ENCODE results near the gene FAM20C. TPM values are rescaled to one million over a fixed set of nuclear protein-coding genes. Genes with fewer than 3 reads are reported as not detected.

The FAM20C gene
- total RNA-seq, 1 donor from 2014 or later, result 1.0 TPM

DNA sequence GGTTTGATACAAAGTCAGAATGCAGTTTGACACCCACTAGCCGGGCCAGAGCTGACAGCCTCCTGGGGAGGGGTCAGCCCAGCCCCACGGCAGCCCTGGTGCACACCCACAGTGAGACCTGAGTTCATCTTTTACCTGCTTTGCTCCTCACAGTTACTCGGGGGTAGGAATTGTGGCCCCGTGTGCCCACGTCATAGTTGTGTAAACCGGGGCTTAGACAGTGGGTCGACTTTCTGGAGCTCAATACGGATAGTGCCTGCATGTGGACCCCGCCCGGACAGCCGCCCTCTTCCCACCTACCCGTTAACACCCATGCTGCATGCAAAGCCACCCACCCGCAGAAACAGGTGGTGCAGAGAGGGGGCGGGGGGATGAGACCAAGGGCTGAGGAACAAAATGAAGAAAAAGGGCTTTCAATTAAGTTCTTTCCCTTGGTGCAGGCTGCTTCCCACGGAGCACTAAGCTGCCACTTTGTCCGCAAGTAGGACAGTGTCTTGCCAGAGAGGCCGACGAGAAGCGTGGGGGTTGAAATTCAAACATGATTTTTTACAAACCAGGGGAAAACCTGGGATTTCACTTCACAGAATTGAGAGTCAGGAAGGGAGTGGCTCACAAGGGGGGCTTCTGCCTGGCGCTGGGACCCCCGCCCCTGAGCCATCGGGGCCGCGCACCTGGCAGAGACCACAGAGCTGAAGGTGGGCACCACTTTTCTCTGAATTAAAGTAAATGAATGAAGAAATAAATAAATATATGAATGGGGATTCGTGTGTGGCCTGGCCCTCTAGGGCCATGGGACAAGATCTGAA is 73.0 kb downstream of the FAM20C start:
- no peaks in the 10 kb centered on the region for H3K36me3 Mint-ChIP-seq (ENCODE audit: low read depth)
- no peak overlapping the region for H3K4me3 Mint-ChIP-seq
- no peak overlapping the region for H3K27ac Mint-ChIP-seq
- no peaks in the 10 kb centered on the region for H3K4me1 Mint-ChIP-seq
- no peaks in the 10 kb centered on the region for H3K27me3 Mint-ChIP-seq
- H3K9me3 Mint-ChIP-seq, result peaks cover 4% of the 10 kb centered on the region
- intact Hi-C loops (cut with micrococcal nuclease), result no loop called here
- no peak for DNase-seq

GRCh38 chr7:265998-266850 is 73.9 kb downstream of the FAM20C start:
- H3K27ac Mint-ChIP-seq, result no peak overlapping the region
- intact Hi-C loops (cut with micrococcal nuclease), result no loop called here
- DNase-seq, result no peak
- H3K36me3 Mint-ChIP-seq (ENCODE audit: low read depth), result no peaks in the 10 kb centered on the region
- no peaks in the 10 kb centered on the region for H3K27me3 Mint-ChIP-seq
- peaks cover 4% of the 10 kb centered on the region for H3K9me3 Mint-ChIP-seq
- H3K4me3 Mint-ChIP-seq, result no peak overlapping the region
- no peaks in the 10 kb centered on the region for H3K4me1 Mint-ChIP-seq

GRCh38 chr7:266851-267840 is 74.8 kb downstream of the FAM20C start:
- peaks cover 4% of the 10 kb centered on the region for H3K9me3 Mint-ChIP-seq
- no peak for DNase-seq

GRCh38 chr7:268991-269390 is 76.6 kb downstream of the FAM20C start:
- H3K36me3 Mint-ChIP-seq (ENCODE audit: low read depth), result no peaks in the 10 kb centered on the region
- H3K9me3 Mint-ChIP-seq, result peaks cover 3% of the 10 kb centered on the region
- intact Hi-C loops (cut with micrococcal nuclease), result no loop called here
- no peak overlapping the region for H3K27ac Mint-ChIP-seq
- no peaks in the 10 kb centered on the region for H3K4me1 Mint-ChIP-seq
- no peaks in the 10 kb centered on the region for H3K27me3 Mint-ChIP-seq
- no peak overlapping the region for H3K4me3 Mint-ChIP-seq
- DNase-seq, result no peak

More at GRCh38 chr7:266851-267840, 74.8 kb downstream of the FAM20C start:
- H3K27ac Mint-ChIP-seq, result no peak overlapping the region
- no peak overlapping the region for H3K4me3 Mint-ChIP-seq
- H3K27me3 Mint-ChIP-seq, result no peaks in the 10 kb centered on the region
- H3K36me3 Mint-ChIP-seq (ENCODE audit: low read depth), result no peaks in the 10 kb centered on the region
- intact Hi-C loops (cut with micrococcal nuclease), result no loop called here
- H3K4me1 Mint-ChIP-seq, result no peaks in the 10 kb centered on the region

DNA sequence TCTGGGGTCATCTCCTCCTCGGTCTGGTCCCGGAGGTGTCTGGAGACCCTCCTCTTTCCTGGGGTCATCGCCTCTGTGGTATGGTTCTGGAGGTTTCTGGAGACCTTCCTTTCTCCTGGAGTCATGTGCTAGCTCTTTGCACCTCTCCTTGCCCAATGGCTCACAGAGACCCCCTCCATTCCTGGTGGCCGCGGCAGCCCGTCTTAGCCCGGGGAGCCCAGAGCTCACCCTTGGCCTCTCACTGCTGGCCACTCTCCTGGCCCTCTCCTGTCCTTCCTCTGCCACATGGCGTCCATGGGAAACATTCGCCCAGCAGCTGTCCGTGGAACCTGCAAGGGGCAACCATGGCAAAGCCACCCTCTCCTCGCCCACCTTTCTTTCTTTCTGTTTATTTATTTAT is 77.3 kb downstream of the FAM20C start:
- intact Hi-C loops (cut with micrococcal nuclease), result no loop called here
- Mint-ChIP-seq H3K4me1 (no peaks in the 10 kb centered on the region), H3K9me3 (peaks cover 3% of the 10 kb centered on the region), H3K4me3 (no peak overlapping the region), H3K27me3 (no peaks in the 10 kb centered on the region), H3K36me3 (ENCODE audit: low read depth) (no peaks in the 10 kb centered on the region), H3K27ac (no peak overlapping the region)
- DNase-seq, result no peak

DNA sequence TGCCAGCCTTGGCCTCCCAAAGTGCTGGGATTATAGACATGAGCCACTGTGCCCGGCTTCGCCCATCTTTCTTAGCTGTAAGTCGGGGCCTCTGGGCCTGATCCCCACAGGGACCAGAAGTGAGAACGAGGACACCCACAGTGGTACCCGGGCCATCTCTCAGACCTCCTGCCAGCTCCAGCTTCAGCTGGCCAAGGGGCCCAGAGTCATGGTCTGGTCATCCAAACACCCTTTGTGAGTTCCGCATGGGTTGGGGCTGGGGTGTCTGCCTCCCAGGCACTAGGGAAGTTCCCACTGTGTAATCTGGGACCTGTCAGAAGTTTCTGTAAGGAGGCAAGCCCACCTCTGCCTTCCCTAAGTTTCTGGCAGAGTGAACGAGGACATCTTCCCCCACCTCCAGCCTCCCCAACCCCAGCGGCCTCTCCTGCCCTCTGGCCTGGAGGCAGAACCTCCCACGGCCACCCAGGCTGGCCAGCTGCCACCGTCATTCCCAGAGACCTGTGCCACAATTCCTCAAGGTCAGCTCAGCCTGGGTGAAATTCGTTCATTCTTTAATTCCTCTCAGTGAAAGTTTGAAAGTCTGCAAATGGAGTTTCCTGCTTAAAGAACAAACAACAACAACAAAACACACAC is 78.1 kb downstream of the FAM20C start:
- H3K36me3 Mint-ChIP-seq (ENCODE audit: low read depth), result no peaks in the 10 kb centered on the region
- peaks cover 3% of the 10 kb centered on the region for H3K9me3 Mint-ChIP-seq
- DNase-seq, result no peak
- H3K4me1 Mint-ChIP-seq, result no peaks in the 10 kb centered on the region
- no peak overlapping the region for H3K4me3 Mint-ChIP-seq
- no peak overlapping the region for H3K27ac Mint-ChIP-seq
- intact Hi-C loops (cut with micrococcal nuclease), result no loop called here
- no peaks in the 10 kb centered on the region for H3K27me3 Mint-ChIP-seq

- H3K36me3 Mint-ChIP-seq (ENCODE audit: low read depth), result no peaks in the 10 kb centered on the region
- H3K4me1 Mint-ChIP-seq, result no peaks in the 10 kb centered on the region
- H3K4me3 Mint-ChIP-seq, result no peak overlapping the region
- intact Hi-C loops (cut with micrococcal nuclease), result no loop called here
- no peak overlapping the region for H3K27ac Mint-ChIP-seq
- no peak for DNase-seq
- H3K9me3 Mint-ChIP-seq, result peaks cover 3% of the 10 kb centered on the region
- no peaks in the 10 kb centered on the region for H3K27me3 Mint-ChIP-seq
Observed at GRCh38 chr7:271266-272107, 79.1 kb downstream of the FAM20C start.

GRCh38 chr7:272108-272615 is 79.8 kb downstream of the FAM20C start:
- H3K27ac Mint-ChIP-seq, result no peak overlapping the region
- H3K4me1 Mint-ChIP-seq, result no peaks in the 10 kb centered on the region
- no peak for DNase-seq
- H3K9me3 Mint-ChIP-seq, result peaks cover 3% of the 10 kb centered on the region
- intact Hi-C loops (cut with micrococcal nuclease), result no loop called here
- no peak overlapping the region for H3K4me3 Mint-ChIP-seq
- no peaks in the 10 kb centered on the region for H3K27me3 Mint-ChIP-seq
- H3K36me3 Mint-ChIP-seq (ENCODE audit: low read depth), result no peaks in the 10 kb centered on the region

DNA sequence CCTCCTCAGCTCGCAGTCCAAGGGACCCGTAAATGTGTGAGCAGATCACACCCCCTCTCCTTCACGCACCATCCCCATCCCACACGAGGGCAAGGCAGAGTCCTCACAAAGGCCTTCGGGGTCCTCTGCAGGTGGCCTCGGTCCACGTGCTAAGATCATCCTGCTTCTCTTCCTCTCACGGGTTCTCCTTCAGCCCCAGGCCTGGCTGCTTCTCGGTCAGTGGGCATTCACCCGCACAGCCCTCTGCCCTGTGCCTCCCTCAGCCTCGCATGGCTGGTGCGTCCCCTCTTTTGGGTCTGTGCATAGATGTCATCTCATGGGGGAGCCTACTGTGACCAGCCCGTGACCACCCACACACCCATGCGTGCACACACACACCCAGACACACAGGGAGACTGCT is 80.3 kb downstream of the FAM20C start:
- H3K27ac Mint-ChIP-seq, result no peak overlapping the region
- no peak for DNase-seq
- H3K9me3 Mint-ChIP-seq, result peaks cover 3% of the 10 kb centered on the region
- no peak overlapping the region for H3K4me3 Mint-ChIP-seq
- intact Hi-C loops (cut with micrococcal nuclease), result no loop called here
- no peaks in the 10 kb centered on the region for H3K27me3 Mint-ChIP-seq
- no peaks in the 10 kb centered on the region for H3K4me1 Mint-ChIP-seq
- no peaks in the 10 kb centered on the region for H3K36me3 Mint-ChIP-seq (ENCODE audit: low read depth)

DNA sequence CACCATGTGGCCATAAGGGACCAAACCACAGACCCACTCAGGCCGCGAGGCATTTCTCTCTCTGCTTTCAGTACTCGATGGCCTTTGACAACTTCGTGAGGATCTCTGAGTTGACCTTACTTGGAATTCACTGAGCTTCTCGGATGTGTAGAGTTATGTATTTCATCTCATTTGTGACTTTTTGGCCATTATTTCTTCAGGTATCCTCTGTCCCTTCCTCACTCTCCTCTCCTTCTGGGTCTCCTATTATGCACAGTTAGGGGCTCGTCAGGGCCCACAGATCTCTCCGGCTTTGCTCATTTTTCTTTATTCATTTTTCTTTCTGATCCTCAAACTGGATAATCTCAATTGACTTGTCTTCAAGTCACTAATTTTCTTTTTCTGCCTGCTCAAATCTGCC is 81.0 kb downstream of the FAM20C start:
- Mint-ChIP-seq H3K9me3 (peaks cover 3% of the 10 kb centered on the region), H3K27ac (no peak overlapping the region), H3K4me1 (no peaks in the 10 kb centered on the region), H3K27me3 (no peaks in the 10 kb centered on the region), H3K36me3 (ENCODE audit: low read depth) (no peaks in the 10 kb centered on the region), H3K4me3 (no peak overlapping the region)
- intact Hi-C loops (cut with micrococcal nuclease), result no loop called here
- DNase-seq, result no peak

GRCh38 chr7:274266-274665 is 81.9 kb downstream of the FAM20C start:
- H3K4me3 Mint-ChIP-seq, result no peak overlapping the region
- H3K36me3 Mint-ChIP-seq (ENCODE audit: low read depth), result no peaks in the 10 kb centered on the region
- H3K27ac Mint-ChIP-seq, result no peak overlapping the region
- no peaks in the 10 kb centered on the region for H3K4me1 Mint-ChIP-seq
- H3K9me3 Mint-ChIP-seq, result peaks cover 3% of the 10 kb centered on the region
- H3K27me3 Mint-ChIP-seq, result no peaks in the 10 kb centered on the region
- no peak for DNase-seq
- intact Hi-C loops (cut with micrococcal nuclease), result no loop called here

DNA sequence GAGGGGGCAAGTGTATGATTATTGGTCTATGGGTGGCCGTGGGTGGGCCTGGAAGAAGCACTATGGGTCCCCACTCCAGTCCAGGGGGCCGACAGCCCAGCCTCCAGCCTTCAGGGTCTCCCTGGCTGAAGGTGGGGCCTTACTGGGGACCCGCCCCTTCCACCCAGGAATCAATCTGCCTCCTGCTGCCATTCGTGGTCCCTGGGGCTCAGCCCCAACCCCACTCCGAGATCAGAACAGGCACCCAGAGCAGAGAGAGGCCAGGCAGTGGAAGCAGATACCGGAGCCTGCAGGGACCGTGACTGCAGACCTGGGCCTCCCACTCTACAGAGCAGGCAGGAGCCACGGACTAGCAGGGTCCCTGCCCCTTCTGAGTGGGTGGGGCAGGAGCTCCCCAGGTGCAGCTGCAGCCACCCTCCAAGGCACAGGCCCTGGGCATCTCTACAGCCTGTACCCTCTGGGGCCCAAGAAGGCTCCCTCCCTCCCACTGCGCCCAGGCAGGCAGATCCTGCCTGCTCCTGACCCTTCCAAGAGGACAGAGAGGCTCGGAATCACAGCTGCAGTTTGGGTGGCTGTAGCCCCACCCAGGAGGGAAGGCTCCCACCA is 84.0 kb downstream of the FAM20C start:
- Mint-ChIP-seq H3K27ac (no peak overlapping the region), H3K9me3 (peaks cover 3% of the 10 kb centered on the region), H3K4me3 (no peak overlapping the region), H3K27me3 (no peaks in the 10 kb centered on the region), H3K36me3 (ENCODE audit: low read depth) (no peaks in the 10 kb centered on the region), H3K4me1 (no peaks in the 10 kb centered on the region)
- DNase-seq, result no peak
- intact Hi-C loops (cut with micrococcal nuclease), result no loop called here
